NT2/D1 (cell line): Measurements from ENCODE around the gene TMEM94.

Experiments used
- SUZ12 ChIP-seq: IDR thresholded peaks from 2 replicates; pipeline ENCODE4 v1.6.1; 2011; ENCODE audit not compliant: insufficient read length, insufficient read depth; ENCODE audit errors: extremely low read depth
- YY1 ChIP-seq: IDR thresholded peaks from 2 replicates; pipeline ENCODE4 v1.6.1; 2011; ENCODE audit not compliant: insufficient read length, insufficient read depth
- ZNF274 ChIP-seq: IDR thresholded peaks from 2 replicates; pipeline ENCODE4 v1.6.1; 2011; ENCODE audit warnings: mild to moderate bottlenecking, low read depth, low read length

DNA sequence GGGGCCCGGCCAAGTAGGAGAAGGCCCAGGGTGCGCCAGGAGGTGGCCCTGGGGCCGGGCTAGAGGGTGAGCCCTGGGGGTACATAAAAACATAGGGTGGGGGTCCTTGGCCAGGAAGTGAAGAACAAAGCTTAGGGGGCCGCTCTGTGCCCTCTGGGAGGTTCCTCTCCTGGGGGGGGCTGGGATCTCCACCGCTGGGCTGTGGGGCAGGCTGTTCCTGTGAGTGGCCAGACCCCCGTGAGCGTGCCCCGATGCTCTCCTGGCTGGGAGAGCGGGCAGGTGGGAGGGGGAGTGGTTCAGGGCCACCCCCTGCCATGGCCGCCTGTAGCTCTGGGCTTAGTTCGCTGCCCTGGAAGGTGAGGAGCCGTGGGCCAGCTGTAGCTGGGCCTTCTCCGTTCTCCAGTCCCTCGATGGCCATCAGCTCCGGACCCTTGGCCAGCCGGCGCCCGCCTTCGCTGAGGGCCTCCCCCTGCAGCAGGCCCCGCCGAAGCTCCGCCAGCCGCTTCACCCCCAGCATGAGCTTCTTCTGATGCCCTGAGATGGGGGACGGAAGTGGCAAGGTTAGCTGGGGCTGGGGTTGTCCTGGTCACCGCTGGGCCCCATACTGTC lies 46.4 kb downstream of the TMEM94 start:
- TF ChIP-seq YY1 (no peak), ZNF274 (no peak), SUZ12 (no peak)
